Right lobe of liver (tissue), 6 donors: ENCODE data around the gene UBQLNL. TPM values are rescaled to one million over a fixed set of nuclear protein-coding genes. Genes with fewer than 3 reads are reported as not detected.

Experiments used
- ATAC-seq, 4 donors: fragments of 200-7000 bp; cut with Tn5 transposase; one replicate each; pipeline ENCODE4 v1.9.1; 2020; ENCODE audit warnings: mild to moderate bottlenecking in 4 of 4, moderate library complexity in 4 of 4
- DNase-seq, 3 donors: peaks; one replicate each; pipeline ENCODE4 v3.0.0-alpha.2; 2020
- H3K27ac ChIP-seq, 3 donors: fragments of 200-600 bp; one replicate each; pipeline ENCODE4 v1.8.0; 2022
- H3K27me3 ChIP-seq, 2 donors: fragments of 200-600 bp; one replicate each; pipeline ENCODE4 v1.8.0; 2022
- H3K36me3 ChIP-seq, 4 donors: fragments of 200-600 bp; sonication (generic) in 1 of 4; one replicate each; pipeline versions ENCODE4 v1.5.1 to v1.8.0; 2017 to 2022; ENCODE audit warnings: control low read depth in 1 of 4
- H3K4me1 ChIP-seq, 4 donors: fragments of 200-600 bp; sonication (generic) in 1 of 4; one replicate each; pipeline versions ENCODE4 v1.5.1 to v1.8.0; 2017 to 2022; ENCODE audit warnings: control low read depth in 1 of 4
- H3K4me3 ChIP-seq, 3 donors: fragments of 200-600 bp; one replicate each; pipeline ENCODE4 v1.8.0; 2022
- H3K9me3 ChIP-seq, 4 donors: fragments of 200-600 bp; sonication (generic) in 1 of 4; one replicate each; pipeline versions ENCODE4 v1.5.1 to v1.8.0; 2017 to 2022; ENCODE audit warnings: control low read depth in 1 of 4
- POLR2A ChIP-seq: fragments of 450-650 bp; IDR thresholded peaks from one replicate; pipeline ENCODE4 v1.6.1; 2017; ENCODE audit warnings: antibody characterized with exemption, mild to moderate bottlenecking
- WGBS: methylation state at CpG from one replicate; pipeline ENCODE4 v1.1.6; 2018; ENCODE audit warnings: low coverage, low lambda C conversion rate; ENCODE audit not compliant: insufficient coverage; ENCODE audit errors: missing lambda C conversion rate; 5-methylcytosine and 5-hydroxymethylcytosine counted together
- intact Hi-C, 2 donors: fragments of 100-400 bp; cut with DNase I; formaldehyde crosslinking; loops; one replicate each; pipeline versions ENCODE4 v1.11.2 to v1.14.1; 2022
- total RNA-seq, 6 experiments: library from RNA; depleted of rRNA in 2 of 6; stranded (reverse); fragments of >200 nt in 2 of 6; fragmentation: NEBNext Ultra II Directional in 3 of 6; extraction: Animal tissue kit (Norgen Biotek cat#: 25700) in 3 of 6; gene quantifications; one replicate each; pipeline versions ENCODE4 v1.1.0 to v1.2.4, GENCODE V29; 2016 to 2023
- TF ChIP-seq, protein P1 (sequence below), 4 donors: fragments of 200-600 bp in 3 of 4; fragments of 450-650 bp in 1 of 4; IDR thresholded peaks; one replicate each; pipeline versions ENCODE4 v1.5.1 to v1.8.0; 2016 to 2022; ENCODE audit warnings: antibody characterized with exemption in 4 of 4, mild to moderate bottlenecking in 2 of 4
- donor health status: DM: no; HTN: yes; CAD: no.
- donor health status: DM: no; HTN: no; CAD: no.
- donor health status: DM: no; HTN: no; CAD: no.
- donor health status: DM: no; HTN: yes; CAD: no.
- donor health status: DM: no; HTN: yes; CAD: no.

The UBQLNL gene
- total RNA-seq, 6 experiments from 2014 or later, result 0.11 to 0.32 (median 0.21) TPM; not detected in 2

- H3K4me1 ChIP-seq, result no peaks in the 10 kb centered on the region
- H3K9me3 ChIP-seq, result no peaks in the 10 kb centered on the region
- no peaks in the 10 kb centered on the region for H3K36me3 ChIP-seq
- TF ChIP-seq, protein P1, sequence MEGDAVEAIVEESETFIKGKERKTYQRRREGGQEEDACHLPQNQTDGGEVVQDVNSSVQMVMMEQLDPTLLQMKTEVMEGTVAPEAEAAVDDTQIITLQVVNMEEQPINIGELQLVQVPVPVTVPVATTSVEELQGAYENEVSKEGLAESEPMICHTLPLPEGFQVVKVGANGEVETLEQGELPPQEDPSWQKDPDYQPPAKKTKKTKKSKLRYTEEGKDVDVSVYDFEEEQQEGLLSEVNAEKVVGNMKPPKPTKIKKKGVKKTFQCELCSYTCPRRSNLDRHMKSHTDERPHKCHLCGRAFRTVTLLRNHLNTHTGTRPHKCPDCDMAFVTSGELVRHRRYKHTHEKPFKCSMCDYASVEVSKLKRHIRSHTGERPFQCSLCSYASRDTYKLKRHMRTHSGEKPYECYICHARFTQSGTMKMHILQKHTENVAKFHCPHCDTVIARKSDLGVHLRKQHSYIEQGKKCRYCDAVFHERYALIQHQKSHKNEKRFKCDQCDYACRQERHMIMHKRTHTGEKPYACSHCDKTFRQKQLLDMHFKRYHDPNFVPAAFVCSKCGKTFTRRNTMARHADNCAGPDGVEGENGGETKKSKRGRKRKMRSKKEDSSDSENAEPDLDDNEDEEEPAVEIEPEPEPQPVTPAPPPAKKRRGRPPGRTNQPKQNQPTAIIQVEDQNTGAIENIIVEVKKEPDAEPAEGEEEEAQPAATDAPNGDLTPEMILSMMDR (IDR thresholded peaks at IDR 0.05), result no peak
- H3K4me3 ChIP-seq, result no peak within 1 kb of the TSS
- DNase-seq (no peak), ATAC-seq (no peak)
- intact Hi-C loops, result no loop called here
- no peak within 1 kb of the TSS for H3K27ac ChIP-seq
- H3K27me3 ChIP-seq, result no peaks in the 10 kb centered on the region
These were observed 28.1 kb downstream of the UBQLNL start, which contains the start of gene OR52D1 for GRCh38 chr11:5488385-5488784. Gene OR52D1 (plus strand): TSS chr11:5488685. CDS start chr11:5488707, 22 bp downstream.

- DNase-seq (no peak), ATAC-seq (no peak)
- intact Hi-C loops, result no loop called here
- Histone ChIP-seq H3K27ac (no peak overlapping the region), H3K4me3 (no peak overlapping the region), H3K27me3 (no peaks in the 10 kb centered on the region), H3K4me1 (no peaks in the 10 kb centered on the region), H3K36me3 (no peaks in the 10 kb centered on the region), H3K9me3 (no peaks in the 10 kb centered on the region)
- no peak for TF ChIP-seq POLR2A
- TF ChIP-seq, protein P1 (IDR thresholded peaks at IDR 0.05), result no peak
- WGBS, result 52% methylated on average over 3 of the region's 3 CpGs
These were observed 30.1 kb downstream of the UBQLNL start for GRCh38 chr11:5486421-5486820.

DNA sequence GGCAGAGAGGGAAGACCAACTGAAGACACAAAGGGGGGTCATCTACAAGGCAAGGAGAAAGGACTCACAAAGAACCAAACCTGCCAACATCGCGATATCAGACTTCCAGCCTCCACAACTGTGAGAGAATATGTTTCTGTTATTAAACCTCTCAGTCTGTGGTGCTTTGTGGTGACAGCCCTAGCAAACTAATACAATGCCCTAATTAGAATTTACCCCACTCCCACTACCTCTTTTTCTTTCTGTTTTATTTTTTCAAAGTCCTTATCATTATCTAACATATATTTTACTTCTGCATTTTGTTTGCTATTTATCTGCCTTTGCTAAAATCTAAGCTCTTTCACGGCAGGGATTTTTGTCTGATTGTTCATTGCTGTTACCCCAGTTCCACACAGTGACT is 30.5 kb downstream of the UBQLNL start:
- Histone ChIP-seq H3K36me3 (no peaks in the 10 kb centered on the region), H3K27me3 (no peaks in the 10 kb centered on the region), H3K9me3 (no peaks in the 10 kb centered on the region), H3K4me3 (no peak overlapping the region), H3K27ac (no peak overlapping the region), H3K4me1 (no peaks in the 10 kb centered on the region)
- TF ChIP-seq, protein P1 (IDR thresholded peaks at IDR 0.05), result no peak
- no peak for TF ChIP-seq POLR2A
- ATAC-seq (no peak), DNase-seq (no peak)
- 54% methylated on average over 2 of the region's 3 CpGs for WGBS
- intact Hi-C loops, result no loop called here

GRCh38 chr11:5476186-5476819 is 40.2 kb downstream of the UBQLNL start:
- TF ChIP-seq, protein P1 (IDR thresholded peaks at IDR 0.05), result peak; percentile 77 to 85 (median 80)
- no peak for TF ChIP-seq POLR2A
- intact Hi-C loops, result no loop called here
- H3K27me3 ChIP-seq, result no peaks in the 10 kb centered on the region
- DNase-seq (no peak), ATAC-seq (peak; percentile 83 to 92 (median 88))
- 26% methylated on average over 2 of the region's 2 CpGs for WGBS
- H3K9me3 ChIP-seq, result no peaks in the 10 kb centered on the region
- no peaks in the 10 kb centered on the region for H3K4me1 ChIP-seq
- H3K4me3 ChIP-seq, result no peak overlapping the region
- no peaks in the 10 kb centered on the region for H3K36me3 ChIP-seq
- no peak overlapping the region for H3K27ac ChIP-seq

GRCh38 chr11:5473921-5474320 is 42.6 kb downstream of the UBQLNL start:
- H3K27me3 ChIP-seq, result no peaks in the 10 kb centered on the region
- H3K4me3 ChIP-seq, result no peak overlapping the region
- no peaks in the 10 kb centered on the region for H3K36me3 ChIP-seq
- H3K4me1 ChIP-seq, result no peaks in the 10 kb centered on the region
- ATAC-seq (no peak), DNase-seq (no peak)
- H3K27ac ChIP-seq, result no peak overlapping the region
- no peaks in the 10 kb centered on the region for H3K9me3 ChIP-seq
- intact Hi-C loops, result no loop called here
- no peak for TF ChIP-seq POLR2A
- TF ChIP-seq, protein P1 (IDR thresholded peaks at IDR 0.05), result no peak
